ENCODE results near the gene DYSF.

The DYSF gene

GRCh38 chr2:71728036-71728435 is 274.7 kb downstream of the DYSF start:
- no peaks in the 10 kb centered on the region for H3K36me3 Mint-ChIP-seq
- H3K4me3 Mint-ChIP-seq = no peak overlapping the region
- no peaks in the 10 kb centered on the region for H3K9me3 Mint-ChIP-seq
- H3K27me3 Mint-ChIP-seq = peaks cover 7% of the 10 kb centered on the region
- no peak for ATAC-seq
- H3K27ac Mint-ChIP-seq = no peak overlapping the region
- no peaks in the 10 kb centered on the region for H3K4me1 Mint-ChIP-seq

- ATAC-seq = no peak
- peaks cover 12% of the 10 kb centered on the region for H3K27me3 Mint-ChIP-seq
- H3K9me3 Mint-ChIP-seq = peaks cover 5% of the 10 kb centered on the region
- H3K4me3 Mint-ChIP-seq = no peak overlapping the region
- H3K4me1 Mint-ChIP-seq = no peaks in the 10 kb centered on the region
- H3K36me3 Mint-ChIP-seq = no peaks in the 10 kb centered on the region
- H3K27ac Mint-ChIP-seq = no peak overlapping the region
These were observed 277.5 kb downstream of the DYSF start for GRCh38 chr2:71730785-71731383.

- ATAC-seq = no peak
- Mint-ChIP-seq H3K27me3 (peaks cover 12% of the 10 kb centered on the region), H3K9me3 (peaks cover 10% of the 10 kb centered on the region), H3K4me1 (no peaks in the 10 kb centered on the region), H3K36me3 (no peaks in the 10 kb centered on the region), H3K4me3 (no peak overlapping the region), H3K27ac (no peak overlapping the region)
These were observed 281.3 kb downstream of the DYSF start for GRCh38 chr2:71734620-71735019.

DNA sequence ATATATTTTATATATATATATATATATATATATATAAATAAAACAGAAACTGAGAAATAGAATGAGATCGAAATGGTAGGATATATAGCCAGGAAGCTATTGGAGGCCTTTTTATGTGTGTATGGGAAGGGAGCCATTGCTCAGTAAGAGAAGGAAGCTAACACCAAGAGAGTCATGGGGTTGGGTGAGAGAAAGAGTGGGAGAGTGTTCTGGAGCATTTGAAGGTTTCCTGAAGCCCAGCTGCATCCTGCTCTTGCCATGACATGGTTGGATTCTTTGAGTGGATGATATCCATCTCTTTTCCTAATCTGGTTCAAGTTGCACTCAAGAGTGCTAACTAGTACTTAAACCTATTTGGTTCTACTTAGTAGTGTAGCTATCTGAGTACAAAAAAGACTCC is 282.3 kb downstream of the DYSF start:
- no peaks in the 10 kb centered on the region for H3K4me1 Mint-ChIP-seq
- H3K27me3 Mint-ChIP-seq = peaks cover 12% of the 10 kb centered on the region
- peaks cover 12% of the 10 kb centered on the region for H3K9me3 Mint-ChIP-seq
- ATAC-seq = no peak
- no peak overlapping the region for H3K27ac Mint-ChIP-seq
- H3K36me3 Mint-ChIP-seq = no peaks in the 10 kb centered on the region
- no peak overlapping the region for H3K4me3 Mint-ChIP-seq

All from stimulated activated memory B cell treated with anti-CD40 and anti-IgM and Interleukin-4, amounts not matched to agents 10 μg/mL and 1 μg/mL and 100 μg/mL, for 72 hours (primary cell).